Neural crest cell (in vitro differentiated cells): ENCODE results near the gene ELMO1. TPM values are rescaled to one million over a fixed set of nuclear protein-coding genes. Genes with fewer than 3 reads are reported as not detected.

Experiments used
- DNase-seq: peaks from one replicate; pipeline ENCODE4 v3.0.0; 2021; ENCODE audit warnings: low read depth, mixed read lengths, low spot score
- H3K27ac Mint-ChIP-seq: one replicate; pipeline ENCODE4 v1.8.0; 2021; ENCODE audit warnings: mild to moderate bottlenecking, mixed read lengths; ENCODE audit not compliant: unreplicated experiment
- H3K27me3 Mint-ChIP-seq: 2 replicates; pipeline ENCODE4 v1.8.0; 2021; ENCODE audit warnings: low read depth, mild to moderate bottlenecking, mixed read lengths
- H3K36me3 Mint-ChIP-seq: 2 replicates; pipeline ENCODE4 v1.8.0; 2021; ENCODE audit warnings: low read depth, mild to moderate bottlenecking, mixed read lengths
- H3K4me1 Mint-ChIP-seq: 2 replicates; pipeline ENCODE4 v1.8.0; 2021; ENCODE audit warnings: mixed read lengths
- H3K4me3 Mint-ChIP-seq: one replicate; pipeline ENCODE4 v1.8.0; 2021; ENCODE audit warnings: mild to moderate bottlenecking, mixed read lengths
- H3K9me3 Mint-ChIP-seq: 2 replicates; pipeline ENCODE4 v1.8.0; 2021; ENCODE audit warnings: mixed read lengths
- CTCF ChIP-seq: fragments of 200-600 bp; sonication (generic); conservative IDR thresholded peaks from 2 replicates; pipeline ENCODE4 v1.5.0; 2021; ENCODE audit warnings: antibody characterized with exemption, mild to moderate bottlenecking
- total RNA-seq: library from RNA; stranded (reverse); gene quantifications from 2 replicates; pipeline ENCODE4 v1.2.1, GENCODE V29; 2021

The ELMO1 gene
- total RNA-seq, 1 donor from 2014 or later: 7.4 TPM

GRCh38 chr7:37089972-37090371 lies 358.7 kb downstream of the ELMO1 start:
- H3K4me3 Mint-ChIP-seq: no peak overlapping the region
- no peak for DNase-seq
- no peaks in the 10 kb centered on the region for H3K4me1 Mint-ChIP-seq
- no peak overlapping the region for H3K27ac Mint-ChIP-seq
- H3K36me3 Mint-ChIP-seq: peaks cover 3% of the 10 kb centered on the region
- H3K27me3 Mint-ChIP-seq: no peaks in the 10 kb centered on the region
- peaks cover 3% of the 10 kb centered on the region for H3K9me3 Mint-ChIP-seq
- TF ChIP-seq CTCF: no peak

- Mint-ChIP-seq H3K27me3 (no peaks in the 10 kb centered on the region), H3K36me3 (no peaks in the 10 kb centered on the region), H3K4me3 (no peak overlapping the region), H3K4me1 (no peaks in the 10 kb centered on the region), H3K9me3 (no peaks in the 10 kb centered on the region), H3K27ac (no peak overlapping the region)
- TF ChIP-seq CTCF: no peak
- no peak for DNase-seq
Measured at GRCh38 chr7:37085600-37085999, 363.1 kb downstream of the ELMO1 start.

GRCh38 chr7:37084303-37084702 lies 364.4 kb downstream of the ELMO1 start:
- Mint-ChIP-seq H3K4me1 (no peaks in the 10 kb centered on the region), H3K27ac (no peak overlapping the region), H3K9me3 (no peaks in the 10 kb centered on the region), H3K27me3 (no peaks in the 10 kb centered on the region), H3K36me3 (no peaks in the 10 kb centered on the region), H3K4me3 (no peak overlapping the region)
- no peak for DNase-seq
- TF ChIP-seq CTCF: no peak

- Mint-ChIP-seq H3K27ac (no peak overlapping the region), H3K4me3 (no peak overlapping the region), H3K9me3 (no peaks in the 10 kb centered on the region), H3K36me3 (no peaks in the 10 kb centered on the region), H3K4me1 (no peaks in the 10 kb centered on the region), H3K27me3 (no peaks in the 10 kb centered on the region)
- TF ChIP-seq CTCF: no peak
- DNase-seq: no peak
Measured at GRCh38 chr7:37083311-37084096, 365.2 kb downstream of the ELMO1 start.

- no peak for DNase-seq
- H3K4me1 Mint-ChIP-seq: no peaks in the 10 kb centered on the region
- H3K36me3 Mint-ChIP-seq: no peaks in the 10 kb centered on the region
- TF ChIP-seq CTCF: no peak
- no peaks in the 10 kb centered on the region for H3K27me3 Mint-ChIP-seq
- H3K27ac Mint-ChIP-seq: no peak overlapping the region
- H3K4me3 Mint-ChIP-seq: no peak overlapping the region
- H3K9me3 Mint-ChIP-seq: no peaks in the 10 kb centered on the region
Measured at GRCh38 chr7:37081436-37081835, 367.2 kb downstream of the ELMO1 start.
